Epithelial cell of esophagus (primary cell): ENCODE data around the gene KDM4B.

Experiments used
- DNase-seq: peaks from one replicate; pipeline ENCODE4 v3.0.0; 2010; ENCODE audit warnings: low read depth
- H3K4me3 ChIP-seq: 2 replicates; pipeline ENCODE4 v1.5.1; 2011; ENCODE audit warnings: mild to moderate bottlenecking, low read length, control low read depth
- CTCF ChIP-seq: IDR thresholded peaks from 2 replicates; pipeline ENCODE4 v1.5.1; 2011; ENCODE audit warnings: low read depth, mild to moderate bottlenecking, low read length, control low read depth, inconsistent platforms; ENCODE audit not compliant: insufficient read depth; ENCODE audit errors: missing control alignments

Gene KDM4B

GRCh38 chr19:5086725-5087439 is 118.0 kb downstream of the KDM4B start:
- H3K4me3 ChIP-seq, result no peak overlapping the region
- no peak for DNase-seq
- no peak for TF ChIP-seq CTCF

GRCh38 chr19:5089283-5089682 is 120.4 kb downstream of the KDM4B start:
- H3K4me3 ChIP-seq, result no peak overlapping the region
- no peak for TF ChIP-seq CTCF
- DNase-seq, result no peak

- no peak for DNase-seq
- no peak for TF ChIP-seq CTCF
- H3K4me3 ChIP-seq, result no peak overlapping the region
Measured at GRCh38 chr19:5090465-5091017, 121.6 kb downstream of the KDM4B start.

GRCh38 chr19:5091018-5091683 is 122.2 kb downstream of the KDM4B start:
- H3K4me3 ChIP-seq, result no peak overlapping the region
- no peak for TF ChIP-seq CTCF
- no peak for DNase-seq

GRCh38 chr19:5091684-5092480 is 123.0 kb downstream of the KDM4B start:
- H3K4me3 ChIP-seq, result no peak overlapping the region
- DNase-seq, result no peak
- no peak for TF ChIP-seq CTCF

GRCh38 chr19:5092481-5092843 is 123.5 kb downstream of the KDM4B start:
- TF ChIP-seq CTCF, result no peak
- no peak for DNase-seq
- no peak overlapping the region for H3K4me3 ChIP-seq
